ENCODE data around the gene PHC2. TPM values are rescaled to one million over a fixed set of nuclear protein-coding genes. Genes with fewer than 3 reads are reported as not detected.
A peak's percentile ranks its signal among the peaks of the same experiment; 100 is the strongest.

PHC2 gene
- total and polyA plus RNA-seq, 9 of the 15 experiments (the other 6 are each of a cell fraction or from before 2014, with no cell fraction given), result 3.1 to 67.6 (median 34.6) TPM

DNA sequence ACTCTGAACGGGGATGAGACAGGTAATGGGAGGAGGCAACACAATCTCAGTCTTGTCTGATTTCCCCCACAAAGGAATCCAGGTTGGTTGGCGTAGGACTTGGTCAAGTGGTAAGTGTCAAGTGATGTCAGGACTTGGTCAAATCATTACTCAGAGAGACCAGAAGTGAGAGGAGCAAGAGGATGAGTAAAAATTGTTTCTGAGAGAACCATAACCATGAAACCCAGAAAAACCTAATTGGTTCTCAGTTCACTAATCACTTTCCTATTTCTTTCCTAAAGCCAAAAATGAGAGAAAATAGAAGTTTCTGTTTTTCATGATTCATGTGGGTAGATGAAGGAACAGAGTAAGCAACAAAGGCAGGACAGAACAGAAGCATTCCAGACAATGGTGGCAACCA lies 5.0 kb downstream of the PHC2 start (continued):
- no peak for TF ChIP-seq ZNF407 (IDR thresholded peaks at IDR 0.05; ENCODE audit: low read depth)
- no peak for TF ChIP-seq CBFB (CRISPR knock-in tag; IDR thresholded peaks at IDR 0.05)

DNA sequence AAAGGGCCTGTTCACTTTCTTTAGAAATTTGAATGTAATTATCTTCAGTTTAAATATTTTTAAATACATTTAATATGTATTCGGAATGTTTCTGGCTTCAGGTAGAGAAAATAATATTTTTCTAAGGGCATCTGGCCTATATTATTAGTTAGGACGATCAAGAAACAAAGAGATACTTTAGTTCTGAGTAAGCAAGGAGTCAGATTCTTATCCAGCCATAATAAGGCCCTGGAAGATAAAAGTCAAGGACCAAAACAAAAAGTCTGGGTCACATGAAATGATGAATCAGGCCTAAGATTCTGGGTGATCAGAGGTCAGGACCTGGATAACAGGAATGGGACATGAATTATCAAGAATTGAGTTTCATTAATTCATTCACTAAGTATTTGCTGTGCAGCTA lies 6.3 kb downstream of the PHC2 start:
- in situ Hi-C loops (cut with MboI), result no loop called here
- DNase-seq (ENCODE audit: extremely low read depth in 1 of 4, low spot score in 3 of 4) (no peak), ATAC-seq (no peak), FAIRE-seq (no peak)
- intact Hi-C loops (cut with micrococcal nuclease), result no loop called here
- Histone ChIP-seq H3K4me3 (no peak overlapping the region), H3K9me1 (ENCODE audit: control insufficient read depth, insufficient read depth, low read length) (no peaks in the 10 kb centered on the region), H3K27ac (ENCODE audit: extremely low read depth, low read depth, low read length) (no peak overlapping the region), H4K20me1 (replicated peaks; ENCODE audit: control insufficient read depth, insufficient read depth, low read length) (peaks cover 2% of the 10 kb centered on the region; the same call in 1 of the 2 replicates), H3K9ac (ENCODE audit: insufficient read depth in 1 of 2, low read depth in 2 of 2, low read length in 2 of 2) (no peak overlapping the region), H3K9me3 (replicated peaks; ENCODE audit: control insufficient read depth, insufficient read depth, low read depth, low read length) (no peaks in the 10 kb centered on the region), H3K4me1 (replicated peaks in 1 of 2; ENCODE audit: control insufficient read depth in 2 of 2, insufficient read depth in 2 of 2, low read length in 2 of 2) (no peaks in the 10 kb centered on the region), H3K36me3 (ENCODE audit: control insufficient read depth, insufficient read depth, low read length) (no peaks in the 10 kb centered on the region), H2AFZ (ENCODE audit: low read depth, low read length) (no peak overlapping the region), H3K27me3 (ENCODE audit: control insufficient read depth in 2 of 2, insufficient read depth in 2 of 2, low read length in 2 of 2) (peaks cover 15 to 19% of the 10 kb centered on the region in 2 experiments), H3K79me2 (ENCODE audit: control insufficient read depth, insufficient read depth, low read length) (no peaks in the 10 kb centered on the region), H3K4me2 (ENCODE audit: insufficient read depth, low read length) (no peak overlapping the region)
- POLR2A ChIA-PET, result no interaction called here
- TF ChIP-seq FOSL1 (tag; conservative IDR thresholded peaks at IDR 0.05), result peak; percentile 65; the same call in 1 of the 2 replicates
- TF ChIP-seq L3MBTL2 (IDR thresholded peaks at IDR 0.05), result no peak
- TF ChIP-seq PBX2 (CRISPR knock-in tag; IDR thresholded peaks at IDR 0.05; ENCODE audit: low read depth), result no peak
- TF ChIP-seq PBX2 (tag; conservative IDR thresholded peaks at IDR 0.05; ENCODE audit: low read depth), result no peak
- TF ChIP-seq ZBTB5 (IDR thresholded peaks at IDR 0.05), result no peak
- no TSS peak for BruUV-seq (replicated peaks)
- 2% methylated on average over 2 of the region's 2 CpGs for WGBS (ENCODE audit: insufficient coverage, low coverage, missing lambda C conversion rate)
- CTCF ChIA-PET (ENCODE audit: low intra/inter-chr PET ratio), result no interaction called here

Measured in K562 (cell line).